PC-9 (cell line): ENCODE measurements around the gene BNIP3. TPM values are rescaled to one million over a fixed set of nuclear protein-coding genes. Genes with fewer than 3 reads are reported as not detected.

Source experiments
- BruUV-seq: library from RNA; stranded (reverse); fragments of 400-500 nt; replicated peaks from 2 replicates; lab custom pipeline; 2021; lab: Mats Ljungman, UMichigan
- CTCF ChIA-PET: fragments of 300-600 bp; sonication (Branson Sonifier 250); formaldehyde crosslinking; loops from one replicate; lab custom pipeline; 2022; ENCODE audit warnings: antibody characterized with exemption; lab: Charles Lee
- POLR2A ChIA-PET: fragments of 300-600 bp; sonication (Branson Sonifier 250); formaldehyde crosslinking; loops from one replicate; lab custom pipeline; 2022; ENCODE audit warnings: antibody characterized with exemption; ENCODE audit not compliant: unreplicated experiment; lab: Charles Lee
- DNase-seq, 2 experiments: peaks; one replicate each; pipeline versions ENCODE4 v3.0.0 to v3.0.0-alpha.2; 2015 to 2022; ENCODE audit warnings: mixed read lengths in 1 of 2
- H2AFZ ChIP-seq: fragments of 200-600 bp; sonication (generic); 2 replicates; pipeline ENCODE4 v1.8.1; 2017; ENCODE audit warnings: antibody characterized with exemption
- H3F3A ChIP-seq: fragments of 200-600 bp; sonication (generic); 2 replicates; pipeline ENCODE4 v1.8.1; 2017; ENCODE audit warnings: antibody characterized with exemption, mild to moderate bottlenecking, low read depth; ENCODE audit not compliant: insufficient read depth
- H3K27ac ChIP-seq: fragments of 200-600 bp; sonication (generic); 2 replicates; pipeline ENCODE4 v1.6.1; 2016; ENCODE audit warnings: mixed run types
- H3K27me3 ChIP-seq: fragments of 200-600 bp; sonication (generic); 2 replicates; pipeline ENCODE4 v1.6.1; 2016; ENCODE audit warnings: low read depth, mixed run types; ENCODE audit not compliant: insufficient read depth
- H3K36me3 ChIP-seq: fragments of 200-600 bp; sonication (generic); 2 replicates; pipeline ENCODE4 v1.6.1; 2016; ENCODE audit warnings: low read depth, mixed run types
- H3K4me1 ChIP-seq: fragments of 200-600 bp; sonication (generic); replicated peaks from 2 replicates; pipeline ENCODE4 v1.6.1; 2016; ENCODE audit warnings: mixed run types; ENCODE audit not compliant: insufficient read depth
- H3K4me2 ChIP-seq: fragments of 200-600 bp; sonication (generic); 2 replicates; pipeline ENCODE4 v1.6.1; 2017; ENCODE audit warnings: mixed run types
- H3K4me3 ChIP-seq: fragments of 200-600 bp; sonication (generic); 2 replicates; pipeline ENCODE4 v1.6.1; 2016; ENCODE audit warnings: mixed run types
- H3K79me2 ChIP-seq: fragments of 200-600 bp; sonication (generic); 2 replicates; pipeline ENCODE4 v1.6.1; 2017; ENCODE audit warnings: low read depth, mixed run types
- H3K9me2 ChIP-seq: fragments of 200-600 bp; sonication (generic); 2 replicates; pipeline ENCODE4 v1.8.1; 2017; ENCODE audit warnings: mild to moderate bottlenecking; ENCODE audit not compliant: insufficient read depth
- H3K9me3 ChIP-seq: fragments of 200-600 bp; sonication (generic); 2 replicates; pipeline ENCODE4 v1.8.1; 2016; ENCODE audit warnings: low read depth; ENCODE audit not compliant: insufficient read depth
- H4K20me1 ChIP-seq: fragments of 200-600 bp; sonication (generic); 2 replicates; pipeline ENCODE4 v1.8.1; 2017; ENCODE audit not compliant: insufficient read depth
- CTCF ChIP-seq: fragments of 200-600 bp; sonication (generic); conservative IDR thresholded peaks from 2 replicates; pipeline ENCODE4 v1.6.1; 2017; ENCODE audit warnings: mixed run types, antibody characterized with exemption, mild to moderate bottlenecking, moderate library complexity
- EZH2 ChIP-seq: fragments of 200-600 bp; sonication (generic); IDR thresholded peaks from 2 replicates; pipeline ENCODE4 v1.8.0; 2017; ENCODE audit warnings: antibody characterized with exemption, low read depth
- intact Hi-C: fragments of 100-400 bp; cut with micrococcal nuclease; formaldehyde crosslinking; loops from one replicate; pipeline ENCODE4 v1.10.0; 2022; ENCODE audit not compliant: unreplicated experiment
- total RNA-seq: library from RNA; stranded (reverse); gene quantifications from 2 replicates; pipeline ENCODE4 v1.2.3, GENCODE V29; 2021

The BNIP3 gene
- total RNA-seq, 1 experiment from 2014 or later = 21.0 TPM

- H3K36me3 ChIP-seq = no peaks in the 10 kb centered on the region
- H3K27me3 ChIP-seq = 0 out of 2 replicates have a peak, but pooled peaks cover 17% of the 10 kb centered on the region
- BruUV-seq = no TSS peak
- intact Hi-C loops = loop anchor here (10.0 kb wide), 1 partner anchor 117 kb away; no protein-coding TSS in a partner anchor
- H3K4me1 ChIP-seq = no peaks in the 10 kb centered on the region
- DNase-seq = no peak
- H3K4me3 ChIP-seq = no peak overlapping the region
- no peaks in the 10 kb centered on the region for H4K20me1 ChIP-seq
- H3K9me3 ChIP-seq = no peaks in the 10 kb centered on the region
- H3K27ac ChIP-seq = no peak overlapping the region
- H3K79me2 ChIP-seq = no peaks in the 10 kb centered on the region
- H2AFZ ChIP-seq = no peak overlapping the region
- H3K9me2 ChIP-seq = no peaks in the 10 kb centered on the region
- no peak for TF ChIP-seq CTCF
- POLR2A ChIA-PET = no interaction called here
- H3F3A ChIP-seq = no peaks in the 10 kb centered on the region
- CTCF ChIA-PET = no interaction called here
- H3K4me2 ChIP-seq = no peak overlapping the region
Measured at GRCh38 chr10:132027423-132027983, 45.8 kb upstream of the BNIP3 start.

GRCh38 chr10:132023092-132023811, 41.5 kb upstream of the BNIP3 start:
- Histone ChIP-seq H3K79me2 (no peaks in the 10 kb centered on the region), H3K4me1 (no peaks in the 10 kb centered on the region), H2AFZ (no peak overlapping the region), H3K4me2 (no peak overlapping the region), H3K9me2 (no peaks in the 10 kb centered on the region), H3K27ac (no peak overlapping the region), H4K20me1 (no peaks in the 10 kb centered on the region), H3K9me3 (no peaks in the 10 kb centered on the region), H3K4me3 (no peak overlapping the region), H3K36me3 (no peaks in the 10 kb centered on the region), H3F3A (no peaks in the 10 kb centered on the region), H3K27me3 (0 out of 2 replicates have a peak, but pooled peaks cover 13% of the 10 kb centered on the region)
- TF ChIP-seq CTCF (peak; percentile 76), EZH2 (no peak)
- ChIA-PET CTCF (interaction anchor here (1.0 to 1.3 kb wide), 2 partner anchors 42 to 77 kb away, joined by 4 read pairs; no protein-coding TSS in a partner anchor), POLR2A (no interaction called here)
- DNase-seq = peak in 1 of 2 experiments; percentile 63
- intact Hi-C loops = loop anchor here (2.0 to 10.0 kb wide), 2 partner anchors 122 to 138 kb away; no protein-coding TSS in a partner anchor
- no TSS peak for BruUV-seq

- Histone ChIP-seq H2AFZ (no peak overlapping the region), H3K36me3 (no peaks in the 10 kb centered on the region), H4K20me1 (no peaks in the 10 kb centered on the region), H3F3A (no peaks in the 10 kb centered on the region), H3K4me3 (no peak overlapping the region), H3K27ac (no peak overlapping the region), H3K9me2 (no peaks in the 10 kb centered on the region), H3K4me1 (no peaks in the 10 kb centered on the region), H3K79me2 (no peaks in the 10 kb centered on the region), H3K4me2 (no peak overlapping the region), H3K27me3 (0 out of 2 replicates have a peak, but pooled peaks cover 3% of the 10 kb centered on the region), H3K9me3 (no peaks in the 10 kb centered on the region)
- no TSS peak for BruUV-seq
- intact Hi-C loops = loop anchor here (2.0 to 10.0 kb wide), 2 partner anchors 123 to 137 kb away; no protein-coding TSS in a partner anchor
- ChIA-PET CTCF (interaction anchor here (1.3 kb wide), 1 partner anchor 41 kb away, joined by 4 read pairs; no protein-coding TSS in a partner anchor), POLR2A (no interaction called here)
- no peak for DNase-seq
- TF ChIP-seq EZH2 = no peak
- TF ChIP-seq CTCF = no peak
Measured at GRCh38 chr10:132022241-132022640, 40.5 kb upstream of the BNIP3 start.
